GM18861 (cell line): ENCODE results near the gene SH3GLB1.

Experiments
- ATAC-seq: cut with Tn5 transposase; IDR thresholded peaks from one replicate; pipeline ENCODE4 v1.9.1; 2021; ENCODE audit not compliant: unreplicated experiment

SH3GLB1 gene

GRCh38 chr1:86731416-86731815 is 27.0 kb downstream of the SH3GLB1 start:
- no peak for ATAC-seq

DNA sequence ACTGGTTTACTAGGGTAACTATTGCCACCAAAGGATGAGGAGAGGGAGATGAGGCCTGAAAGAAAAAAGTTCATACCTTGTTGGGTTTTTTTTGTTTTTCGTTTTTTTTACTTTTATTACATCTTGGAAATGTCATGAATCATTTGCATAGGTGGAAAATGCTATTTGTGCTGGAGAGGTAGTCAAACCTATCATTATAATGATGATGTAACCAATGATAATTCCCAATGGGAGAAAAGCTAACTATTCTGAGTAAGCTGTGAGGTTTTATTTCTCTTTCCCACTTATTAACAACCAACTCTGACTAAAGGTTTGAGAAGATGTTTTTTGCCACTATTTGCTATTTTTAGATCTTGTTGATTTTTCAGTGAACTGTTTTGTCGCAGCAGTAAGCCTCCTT is 29.0 kb downstream of the SH3GLB1 start:
- ATAC-seq: no peak

- peak; percentile 79 for ATAC-seq
Measured at GRCh38 chr1:86739648-86740509, 35.5 kb downstream of the SH3GLB1 start.

- no peak for ATAC-seq
Measured at GRCh38 chr1:86741947-86742572, 37.7 kb downstream of the SH3GLB1 start.

DNA sequence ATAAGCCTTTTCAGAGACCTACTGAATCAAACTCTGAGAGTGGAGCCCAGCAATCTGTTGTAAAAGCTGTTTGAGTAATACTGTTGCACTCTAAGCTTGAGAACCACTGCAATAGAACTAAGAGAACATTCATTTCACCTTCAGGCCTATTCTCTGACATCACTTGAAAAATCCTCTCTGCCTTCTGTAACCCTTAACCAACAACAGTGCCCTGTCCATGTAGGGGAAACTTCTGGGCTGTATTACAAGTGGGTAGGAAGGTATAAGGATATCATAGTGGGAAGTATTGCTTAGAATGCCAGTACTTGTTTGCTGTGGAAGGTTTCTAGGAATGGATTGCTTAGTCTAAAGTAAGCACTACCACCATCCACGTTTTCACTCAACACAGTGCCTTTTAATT is 42.9 kb downstream of the SH3GLB1 start:
- ATAC-seq: no peak

DNA sequence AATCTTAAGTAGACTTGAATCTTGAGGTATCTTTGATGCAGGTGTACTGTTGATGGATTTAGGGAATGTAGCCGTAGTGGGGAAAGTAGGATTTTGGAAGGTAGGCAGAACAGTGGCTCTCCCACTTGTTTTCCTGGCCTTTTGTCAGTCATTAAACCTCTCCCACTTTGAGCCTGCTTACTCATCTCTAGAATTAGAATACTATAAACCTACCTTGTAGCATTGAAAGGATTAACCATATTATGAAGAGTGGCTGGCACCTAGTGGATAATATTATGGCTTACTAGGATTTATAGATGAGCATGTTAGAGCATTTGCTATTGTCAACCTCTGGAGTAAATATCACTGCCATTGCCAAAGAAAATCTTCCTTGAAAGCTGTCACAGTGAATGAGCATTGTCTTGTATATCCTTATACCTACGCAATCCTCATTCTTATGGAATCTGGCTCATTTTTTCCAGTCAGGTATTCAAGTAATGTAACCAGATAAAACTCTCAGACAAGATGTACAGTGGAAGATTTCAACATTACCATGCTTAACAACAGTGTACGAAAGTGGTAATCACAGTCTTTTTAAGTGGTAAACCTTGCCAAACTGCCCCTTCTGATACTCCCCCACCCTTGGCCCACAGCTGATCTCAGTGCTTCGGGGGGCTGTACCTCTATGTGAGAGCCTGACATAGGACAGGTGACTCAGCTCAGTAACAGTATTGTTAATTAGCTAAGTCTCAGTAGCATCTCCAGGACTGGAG is 44.4 kb downstream of the SH3GLB1 start:
- no peak for ATAC-seq

GRCh38 chr1:86750076-86750475 is 45.7 kb downstream of the SH3GLB1 start:
- no peak for ATAC-seq

DNA sequence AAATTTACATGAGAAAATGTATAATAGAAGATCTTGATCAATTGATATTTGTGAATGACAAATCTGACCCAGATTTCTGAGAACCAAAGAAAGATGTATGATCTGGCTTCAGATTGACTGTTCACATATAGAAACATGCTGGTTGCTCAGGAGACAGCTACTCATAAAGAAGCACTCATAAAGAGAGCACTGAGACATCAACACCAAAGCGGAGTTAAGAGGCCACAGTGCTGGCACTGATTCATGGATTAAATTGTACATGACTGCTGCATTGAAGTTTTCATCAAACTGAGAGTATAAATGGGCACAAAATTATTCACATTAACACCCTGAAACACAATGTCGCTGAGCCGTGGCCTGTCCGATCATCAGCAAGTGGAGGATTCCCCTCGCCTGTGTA is 46.2 kb downstream of the SH3GLB1 start:
- no peak for ATAC-seq

- ATAC-seq: no peak
Measured at GRCh38 chr1:86751923-86752322, 47.5 kb downstream of the SH3GLB1 start.

DNA sequence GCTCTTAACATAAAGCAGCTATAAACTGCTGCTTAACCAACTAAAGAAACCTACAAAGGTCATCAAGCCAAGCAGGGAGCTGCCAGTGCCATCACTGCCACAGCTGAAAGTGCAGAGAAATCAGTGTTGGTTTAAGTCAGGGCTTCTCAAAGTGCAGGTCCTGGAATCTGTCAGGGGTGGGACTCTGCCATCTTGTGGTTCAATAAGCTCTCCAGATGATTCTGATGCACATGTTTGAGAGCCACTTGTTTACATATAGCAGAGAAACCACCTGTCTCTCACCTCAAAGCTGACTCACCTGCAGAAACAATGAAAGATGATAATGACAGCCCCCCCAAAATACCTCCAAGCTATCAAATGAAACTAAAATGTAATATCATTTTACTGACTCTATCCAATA is 49.3 kb downstream of the SH3GLB1 start:
- no peak for ATAC-seq

GRCh38 chr1:86754265-86754974 is 50.0 kb downstream of the SH3GLB1 start:
- ATAC-seq: no peak

GRCh38 chr1:86756062-86756406 is 51.7 kb downstream of the SH3GLB1 start:
- ATAC-seq: no peak

GRCh38 chr1:86757272-86757984 is 53.1 kb downstream of the SH3GLB1 start:
- no peak for ATAC-seq

DNA sequence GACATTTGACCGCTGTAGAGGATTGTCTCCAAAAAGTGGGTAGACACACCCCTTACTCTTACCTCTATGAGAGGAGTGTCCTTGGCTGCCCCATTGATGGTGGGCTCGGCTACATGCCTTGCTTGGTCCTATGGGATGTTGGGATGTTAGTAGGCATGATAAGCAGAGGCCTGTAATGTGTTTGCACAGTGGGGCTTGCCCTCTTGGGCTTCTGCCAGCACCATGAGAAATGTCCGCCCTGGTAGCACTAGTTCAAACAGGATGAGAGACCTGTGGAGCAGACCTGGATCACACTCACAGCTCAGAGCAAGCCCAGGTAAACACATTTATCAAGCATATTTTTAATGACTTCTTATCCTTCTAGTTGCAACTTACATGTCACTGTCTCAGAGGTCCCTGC is 54.2 kb downstream of the SH3GLB1 start:
- no peak for ATAC-seq

GRCh38 chr1:86760199-86760598 is 55.8 kb downstream of the SH3GLB1 start:
- no peak for ATAC-seq

GRCh38 chr1:86762336-86762735 is 58.0 kb downstream of the SH3GLB1 start:
- ATAC-seq: no peak

GRCh38 chr1:86764523-86764922 is 60.1 kb downstream of the SH3GLB1 start:
- ATAC-seq: no peak

GRCh38 chr1:86765073-86765472 is 60.7 kb downstream of the SH3GLB1 start:
- no peak for ATAC-seq

DNA sequence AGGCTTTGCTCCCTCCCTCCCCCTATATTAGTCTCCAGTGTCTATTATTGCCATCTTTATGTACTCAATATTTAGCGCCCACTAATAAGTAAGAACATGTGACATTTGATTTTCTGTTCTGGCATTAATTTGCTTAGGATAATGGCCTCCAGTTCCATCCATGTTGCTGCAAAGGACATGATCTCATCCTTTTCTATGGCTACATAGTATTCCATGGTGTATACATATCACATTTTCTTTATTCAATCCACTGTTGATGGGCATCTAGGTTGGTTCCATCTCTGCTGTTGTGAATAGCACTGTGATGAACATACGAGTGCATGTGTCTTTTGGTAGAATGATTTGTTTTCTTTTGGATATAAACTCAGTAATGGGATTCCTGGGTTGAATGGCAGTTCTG is 61.3 kb downstream of the SH3GLB1 start:
- ATAC-seq: no peak

- no peak for ATAC-seq
Measured at GRCh38 chr1:86768554-86768953, 64.2 kb downstream of the SH3GLB1 start.

DNA sequence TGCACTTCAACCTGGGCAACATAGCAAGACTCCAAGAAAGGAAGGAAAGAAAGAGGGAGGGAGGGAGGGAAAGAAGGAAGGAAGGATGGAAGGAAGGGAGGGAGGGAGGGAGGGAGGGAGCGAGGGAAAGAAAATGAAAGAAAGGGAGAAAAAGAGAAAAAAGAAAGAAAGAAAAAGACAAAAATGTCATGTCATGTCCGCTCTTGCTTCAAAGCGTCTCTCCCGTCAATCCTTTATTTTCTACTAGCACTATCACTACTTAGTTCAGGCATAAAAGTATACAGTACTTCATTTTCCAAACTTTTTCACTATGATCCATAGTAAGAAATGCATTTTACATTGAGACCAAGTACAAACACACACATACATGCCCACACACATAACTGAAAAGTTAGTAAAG is 64.7 kb downstream of the SH3GLB1 start:
- ATAC-seq: no peak
